Epithelial cell of proximal tubule (primary cell): ENCODE measurements around the gene CXXC5. TPM values are rescaled to one million over a fixed set of nuclear protein-coding genes. Genes with fewer than 3 reads are reported as not detected.
"Not testable (repeated sequence)": the region's sequence is repeated elsewhere in the genome, so short reads cannot be mapped to it uniquely, and the experiment has no call there.

Source experiments
- DNase-seq: peaks from one replicate; pipeline ENCODE4 v3.0.0-alpha.2; 2011; ENCODE audit warnings: low read depth
- H3K4me3 ChIP-seq: 2 replicates; pipeline ENCODE4 v1.5.1; 2011; ENCODE audit warnings: low read depth, mild to moderate bottlenecking, low read length
- CTCF ChIP-seq: conservative IDR thresholded peaks from 2 replicates; pipeline ENCODE4 v1.5.1; 2012; ENCODE audit warnings: low read depth, mild to moderate bottlenecking, low read length
- total RNA-seq: library from RNA; depleted of rRNA; stranded (reverse); fragments of >200 nt; gene quantifications from 2 replicates; pipeline ENCODE4 v1.2.3, GENCODE V29; 2015

The CXXC5 gene
- 45.0 and 56.4 TPM in 2 replicates for total RNA-seq

- TF ChIP-seq CTCF, result no peak
- no peak for DNase-seq
- peak within 1 kb of the TSS; percentile 92 for H3K4me3 ChIP-seq
Measured at GRCh38 chr5:139648205-139649081, at the start of gene CXXC5. CXXC5 (plus strand) TSS chr5:139648349; CDS start chr5:139680524, 32,175 bp downstream.

GRCh38 chr5:139598601-139598965, 49.6 kb upstream of the CXXC5 start:
- DNase-seq, H3K4me3 ChIP-seq: not testable (repeated sequence)

- TF ChIP-seq CTCF, result no peak
- no peak overlapping the region for H3K4me3 ChIP-seq
- peak; percentile 35 for DNase-seq
Measured at GRCh38 chr5:139600336-139600949, 47.7 kb upstream of the CXXC5 start.

- TF ChIP-seq CTCF, result no peak
- DNase-seq, result no peak
- no peak overlapping the region for H3K4me3 ChIP-seq
Measured at GRCh38 chr5:139601429-139601828, 46.7 kb upstream of the CXXC5 start.

GRCh38 chr5:139601948-139602347, 46.2 kb upstream of the CXXC5 start:
- DNase-seq, H3K4me3 ChIP-seq: not testable (repeated sequence)

GRCh38 chr5:139605887-139606286, 42.3 kb upstream of the CXXC5 start:
- DNase-seq, result no peak
- H3K4me3 ChIP-seq, result no peak overlapping the region
- no peak for TF ChIP-seq CTCF

- no peak for TF ChIP-seq CTCF
- H3K4me3 ChIP-seq, result no peak overlapping the region
- DNase-seq, result no peak
Measured at GRCh38 chr5:139611703-139612584, 36.2 kb upstream of the CXXC5 start.
